Stimulated activated CD8-positive, alpha-beta memory T cell treated with anti-CD3 and anti-CD28 coated beads, Interleukin-15, amount 100 ng/mL, for 4 hours (primary cell): ENCODE data around the gene AADACL3.

Experiments
- DNase-seq, 2 donors: peaks; one replicate each; pipeline ENCODE4 v3.0.0-alpha.2; 2020; ENCODE audit warnings: low read depth in 2 of 2

The AADACL3 gene

DNA sequence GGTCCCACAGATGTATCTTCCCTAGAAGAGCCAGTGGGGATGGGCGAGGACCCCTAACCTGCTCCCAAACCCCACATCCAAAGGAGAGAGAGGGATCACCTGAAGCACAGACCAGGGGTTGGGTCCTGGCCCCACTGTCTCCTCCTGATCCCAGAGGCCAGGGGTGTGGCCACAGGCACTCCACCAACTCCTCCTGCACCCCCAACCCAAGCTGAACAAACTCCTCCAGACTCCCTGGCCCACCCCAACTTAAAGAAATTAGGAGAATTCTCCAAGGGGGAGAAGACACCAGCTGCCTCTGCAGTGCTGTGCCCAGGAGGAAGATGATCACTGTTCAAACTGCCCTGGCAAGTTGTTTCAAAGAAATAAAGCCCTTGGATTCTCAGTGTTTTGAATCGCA, 53.1 kb downstream of the AADACL3 start:
- DNase-seq: no peak

DNA sequence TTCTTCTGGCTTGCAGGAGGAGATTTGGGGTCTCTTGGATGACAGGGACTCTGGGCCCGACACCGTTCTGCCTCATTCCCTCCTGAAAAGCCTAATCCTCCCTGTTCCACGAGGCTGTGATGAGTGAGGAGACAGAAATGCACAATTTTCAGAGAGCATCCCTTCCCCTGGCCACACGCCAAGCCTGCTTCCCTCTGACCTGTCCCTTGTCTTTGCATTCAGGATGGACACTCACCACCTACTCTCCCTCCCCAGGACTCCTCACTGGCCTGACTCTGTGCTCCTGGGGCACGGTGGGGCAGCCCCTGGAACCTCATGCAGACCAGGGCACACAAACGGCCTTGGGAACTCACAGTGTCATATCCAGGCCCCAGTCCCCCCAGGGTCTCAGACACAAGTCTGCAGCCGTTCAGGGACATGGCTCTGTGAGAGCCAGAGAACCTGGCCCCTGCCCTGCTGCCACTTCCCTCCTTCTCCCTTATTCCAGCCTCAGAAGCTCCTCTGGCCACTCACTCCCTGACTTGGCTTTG, 54.1 kb downstream of the AADACL3 start:
- no peak for DNase-seq

DNA sequence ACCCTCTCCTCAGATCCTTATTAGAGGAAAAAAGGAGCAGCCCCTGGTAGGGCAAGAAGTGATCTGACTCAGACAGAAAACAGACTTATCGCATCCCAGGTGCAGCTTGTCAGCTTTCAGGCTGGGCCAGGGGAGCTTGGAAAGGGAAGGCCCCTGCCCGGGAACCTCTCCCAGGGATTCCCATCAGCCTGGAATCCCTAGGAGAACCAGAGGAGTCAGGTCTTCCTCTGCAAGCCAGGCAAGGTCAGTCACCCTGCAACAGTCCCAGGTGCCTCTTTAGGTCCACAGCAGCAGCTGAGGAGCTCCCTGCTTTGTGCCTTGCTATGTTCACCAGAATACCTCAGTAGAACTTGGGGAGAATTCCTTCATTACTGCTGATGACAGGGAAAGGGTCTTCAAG, 54.7 kb downstream of the AADACL3 start:
- no peak for DNase-seq

DNA sequence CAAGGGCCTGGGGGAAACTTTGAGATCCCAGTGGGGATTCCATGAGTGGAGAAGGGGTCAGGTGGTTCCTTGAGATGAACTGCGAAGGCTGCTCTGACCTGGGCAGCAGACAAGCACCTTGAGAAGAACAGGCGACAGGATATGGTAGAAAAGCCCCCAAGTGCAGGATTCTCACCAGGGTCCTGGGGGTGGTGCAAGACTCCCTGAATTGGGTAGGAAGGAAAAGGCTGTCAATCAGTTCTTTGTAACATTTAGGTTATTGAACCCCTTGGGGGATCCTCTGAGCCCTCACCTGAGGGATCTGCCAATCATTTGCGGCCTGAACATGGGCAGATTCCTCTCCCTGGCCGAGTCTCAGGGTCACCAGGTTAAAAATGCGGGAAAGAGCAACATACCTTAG, 55.3 kb downstream of the AADACL3 start:
- DNase-seq: no peak

DNA sequence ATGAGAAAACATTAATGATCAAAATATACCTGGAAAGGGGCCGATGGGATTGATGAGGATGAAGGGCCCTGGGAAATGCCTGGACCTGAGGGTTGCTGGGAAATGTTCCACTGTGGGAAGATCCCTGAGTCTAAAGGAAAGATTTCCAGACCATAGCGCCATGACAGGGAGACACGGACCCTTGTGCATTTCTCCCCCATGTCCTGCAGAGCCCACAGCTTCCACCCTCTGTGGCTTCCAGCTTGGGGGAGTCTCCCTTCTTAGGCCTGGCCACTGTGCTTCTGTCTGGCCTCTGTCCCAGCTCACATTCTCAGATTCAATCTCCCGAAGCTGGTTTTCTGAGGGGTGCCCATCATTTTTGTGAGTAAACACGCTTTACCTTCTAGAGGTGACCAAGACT, 56.6 kb downstream of the AADACL3 start:
- no peak for DNase-seq

DNA sequence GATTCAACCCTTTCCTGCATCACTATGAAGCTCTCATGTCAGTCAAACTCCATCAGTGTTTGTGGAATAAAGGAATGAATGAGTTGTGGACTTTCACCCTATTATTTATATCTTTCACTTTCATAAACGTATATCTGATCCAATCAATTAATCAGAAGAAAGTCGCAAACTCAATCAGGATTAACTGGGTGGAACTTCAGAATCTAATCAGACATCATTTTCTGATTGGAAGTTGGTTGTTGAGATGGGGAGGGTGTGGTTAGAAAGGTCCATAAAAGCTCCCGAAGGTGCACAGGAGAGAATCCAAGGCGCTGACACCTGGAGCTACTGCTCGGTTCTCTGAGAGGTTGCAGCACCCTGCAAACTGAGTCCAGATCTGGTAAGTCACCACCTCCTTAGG, 57.5 kb downstream of the AADACL3 start, which contains the start of gene PRAMEF12:
TSS of gene PRAMEF12 (plus strand) at position 301 of the 400 bp plus-strand sequence. CDS start 1,130 bp downstream, outside the sequence.
- DNase-seq: no peak

DNA sequence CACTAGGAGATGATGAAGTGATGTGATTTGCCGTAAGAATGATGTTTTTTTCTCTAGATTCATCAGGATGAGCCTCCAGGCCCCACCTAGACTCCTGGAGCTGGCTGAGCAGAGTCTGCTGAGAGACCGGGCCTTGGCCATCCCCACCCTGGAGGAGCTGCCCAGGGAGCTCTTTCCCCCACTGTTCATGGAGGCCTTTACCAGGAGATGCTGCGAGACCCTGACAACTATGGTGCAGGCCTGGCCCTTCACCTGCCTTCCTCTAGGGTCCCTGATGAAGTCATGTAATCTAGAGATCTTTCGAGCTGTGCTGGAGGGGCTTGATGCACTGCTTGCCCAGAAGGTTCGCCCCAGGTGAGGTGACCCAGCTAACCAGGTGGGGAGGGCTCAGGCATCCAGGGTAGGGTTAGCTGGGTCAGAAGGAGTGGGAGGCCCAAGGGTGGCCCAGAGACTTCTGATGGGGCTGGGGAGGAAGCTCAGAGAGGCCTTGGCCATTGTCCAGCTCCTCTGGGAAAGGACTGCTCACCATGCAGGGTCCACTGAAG, 59.0 kb downstream of the AADACL3 start:
- no peak for DNase-seq

DNA sequence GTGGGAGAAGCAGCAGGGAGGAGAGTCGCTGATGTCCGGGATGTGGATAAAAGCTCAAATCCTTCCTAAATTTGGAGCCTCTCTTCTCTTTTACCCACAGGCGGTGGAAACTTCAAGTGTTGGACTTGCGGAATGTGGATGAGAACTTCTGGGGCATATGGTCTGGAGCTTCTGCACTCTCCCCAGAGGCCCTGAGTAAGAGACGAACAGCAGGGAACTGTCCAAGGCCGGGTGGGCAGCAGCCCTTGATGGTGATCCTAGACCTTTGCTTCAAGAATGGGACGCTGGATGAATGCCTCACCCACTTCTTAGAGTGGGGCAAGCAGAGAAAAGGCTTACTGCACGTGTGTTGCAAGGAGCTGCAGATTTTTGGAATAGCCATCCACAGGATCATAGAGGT, 59.5 kb downstream of the AADACL3 start:
- no peak for DNase-seq

DNA sequence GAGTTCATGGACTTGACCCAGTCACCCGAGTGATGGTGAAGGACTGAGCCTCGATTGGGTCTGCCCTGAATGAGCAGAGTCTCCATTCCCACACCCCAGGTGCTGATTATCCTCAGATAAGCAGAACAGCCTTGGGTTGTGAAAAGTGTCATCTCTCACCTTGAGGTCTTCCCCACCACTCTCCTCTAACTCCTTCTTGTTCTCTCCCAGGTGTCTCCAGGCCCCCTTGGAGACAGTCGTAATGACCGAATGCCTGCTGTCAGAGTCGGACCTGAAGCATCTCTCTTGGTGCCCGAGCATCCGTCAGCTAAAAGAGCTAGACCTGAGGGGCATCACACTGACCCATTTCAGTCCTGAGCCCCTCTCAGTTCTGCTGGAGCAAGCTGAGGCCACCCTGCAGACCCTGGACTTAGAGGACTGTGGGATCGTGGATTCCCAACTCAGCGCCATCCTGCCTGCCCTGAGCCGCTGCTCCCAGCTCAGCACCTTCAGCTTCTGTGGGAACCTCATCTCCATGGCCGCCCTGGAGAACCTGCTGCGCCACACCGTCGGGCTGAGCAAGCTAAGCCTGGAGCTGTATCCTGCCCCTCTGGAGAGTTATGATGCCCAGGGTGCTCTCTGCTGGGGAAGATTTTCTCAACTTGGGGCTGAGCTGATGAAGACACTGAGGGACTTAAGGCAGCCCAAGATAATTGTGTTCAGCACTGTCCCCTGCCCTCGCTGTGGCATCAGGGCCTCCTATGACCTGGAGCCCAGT, 61.1 kb downstream of the AADACL3 start:
- no peak for DNase-seq
